IPS-18a (cell line): ENCODE data around the gene RAC3.

Experiments used
- H3K27ac ChIP-seq: one replicate; pipeline ENCODE4 v1.5.1; 2013; ENCODE audit warnings: low read length
- H3K27me3 ChIP-seq: one replicate; pipeline ENCODE4 v1.6.1; 2013; ENCODE audit warnings: mild to moderate bottlenecking, low read length; ENCODE audit not compliant: control insufficient read depth, insufficient read depth
- H3K36me3 ChIP-seq: one replicate; pipeline ENCODE4 v1.6.1; 2013; ENCODE audit warnings: low read depth, low read length; ENCODE audit not compliant: control insufficient read depth
- H3K4me1 ChIP-seq: one replicate; pipeline ENCODE4 v1.6.1; 2013; ENCODE audit warnings: low read depth, low read length; ENCODE audit not compliant: control insufficient read depth
- H3K4me3 ChIP-seq: one replicate; pipeline ENCODE4 v1.5.1; 2013; ENCODE audit warnings: low read length
- H3K9ac ChIP-seq: one replicate; pipeline ENCODE4 v1.6.1; 2013; ENCODE audit warnings: mild to moderate bottlenecking, low read length, moderate library complexity
- H3K9me3 ChIP-seq: one replicate; pipeline ENCODE4 v1.6.1; 2013; ENCODE audit warnings: low read depth, low read length; ENCODE audit not compliant: control insufficient read depth

RAC3 gene

GRCh38 chr17:81993729-81994592, 37.5 kb upstream of the RAC3 start:
- Histone ChIP-seq H3K27me3 (no peaks in the 10 kb centered on the region), H3K36me3 (no peaks in the 10 kb centered on the region), H3K4me3 (no peak overlapping the region), H3K9ac (no peak overlapping the region), H3K4me1 (peaks cover 20% of the 10 kb centered on the region), H3K27ac (no peak overlapping the region), H3K9me3 (no peaks in the 10 kb centered on the region)

- Histone ChIP-seq H3K9me3 (no peaks in the 10 kb centered on the region), H3K4me1 (peaks cover 20% of the 10 kb centered on the region), H3K36me3 (no peaks in the 10 kb centered on the region), H3K4me3 (no peak overlapping the region), H3K27me3 (no peaks in the 10 kb centered on the region), H3K27ac (no peak overlapping the region), H3K9ac (no peak overlapping the region)
Measured at GRCh38 chr17:81994593-81995462, 36.6 kb upstream of the RAC3 start.

GRCh38 chr17:81995463-81996231, 35.8 kb upstream of the RAC3 start:
- Histone ChIP-seq H3K9ac (no peak overlapping the region), H3K4me1 (peaks cover 18% of the 10 kb centered on the region), H3K9me3 (no peaks in the 10 kb centered on the region), H3K36me3 (no peaks in the 10 kb centered on the region), H3K4me3 (no peak overlapping the region), H3K27ac (no peak overlapping the region), H3K27me3 (no peaks in the 10 kb centered on the region)

GRCh38 chr17:81996232-81996756, 35.2 kb upstream of the RAC3 start:
- no peak overlapping the region for H3K4me3 ChIP-seq
- no peak overlapping the region for H3K27ac ChIP-seq
- no peaks in the 10 kb centered on the region for H3K36me3 ChIP-seq
- H3K27me3 ChIP-seq = no peaks in the 10 kb centered on the region
- H3K9me3 ChIP-seq = no peaks in the 10 kb centered on the region
- no peak overlapping the region for H3K9ac ChIP-seq
- peaks cover 15% of the 10 kb centered on the region for H3K4me1 ChIP-seq

GRCh38 chr17:81996757-81997441, 34.6 kb upstream of the RAC3 start:
- Histone ChIP-seq H3K4me3 (no peak overlapping the region), H3K4me1 (peaks cover 14% of the 10 kb centered on the region), H3K27ac (no peak overlapping the region), H3K9me3 (no peaks in the 10 kb centered on the region), H3K9ac (no peak overlapping the region), H3K36me3 (no peaks in the 10 kb centered on the region), H3K27me3 (no peaks in the 10 kb centered on the region)

- H3K36me3 ChIP-seq = no peaks in the 10 kb centered on the region
- no peaks in the 10 kb centered on the region for H3K9me3 ChIP-seq
- no peak overlapping the region for H3K9ac ChIP-seq
- no peak overlapping the region for H3K27ac ChIP-seq
- no peaks in the 10 kb centered on the region for H3K27me3 ChIP-seq
- H3K4me1 ChIP-seq = peaks cover 3% of the 10 kb centered on the region
- H3K4me3 ChIP-seq = no peak overlapping the region
Measured at GRCh38 chr17:81998212-81998611, 33.3 kb upstream of the RAC3 start.

GRCh38 chr17:81998691-81999438, 32.6 kb upstream of the RAC3 start:
- Histone ChIP-seq H3K27ac (no peak overlapping the region), H3K27me3 (no peaks in the 10 kb centered on the region), H3K4me3 (no peak overlapping the region), H3K36me3 (no peaks in the 10 kb centered on the region), H3K9me3 (no peaks in the 10 kb centered on the region), H3K9ac (no peak overlapping the region), H3K4me1 (no peaks in the 10 kb centered on the region)

DNA sequence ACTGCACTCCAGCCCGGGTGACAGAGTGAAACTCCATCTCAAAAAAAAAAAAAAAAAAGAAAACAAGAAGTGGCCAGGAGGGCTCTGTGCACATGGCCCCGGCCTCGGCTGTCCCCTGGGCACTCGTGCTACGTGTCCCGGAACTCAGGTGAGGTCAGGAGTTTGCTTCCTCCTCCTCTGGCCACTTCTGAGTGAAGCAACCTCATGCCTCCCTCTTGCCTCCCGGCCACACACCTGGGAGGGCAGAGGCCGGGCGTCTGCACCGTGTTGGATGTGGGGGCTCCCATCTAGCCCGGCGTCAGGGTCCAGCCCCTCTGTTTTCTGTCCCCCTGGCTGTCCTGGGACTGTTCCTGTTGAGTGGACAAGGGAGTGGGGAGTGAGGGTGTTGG, 31.9 kb upstream of the RAC3 start:
- H3K4me3 ChIP-seq = no peak overlapping the region
- H3K36me3 ChIP-seq = no peaks in the 10 kb centered on the region
- H3K9me3 ChIP-seq = no peaks in the 10 kb centered on the region
- no peak overlapping the region for H3K9ac ChIP-seq
- no peak overlapping the region for H3K27ac ChIP-seq
- H3K4me1 ChIP-seq = no peaks in the 10 kb centered on the region
- no peaks in the 10 kb centered on the region for H3K27me3 ChIP-seq

GRCh38 chr17:81999976-82000802, 31.3 kb upstream of the RAC3 start:
- H3K27ac ChIP-seq = no peak overlapping the region
- no peak overlapping the region for H3K4me3 ChIP-seq
- no peaks in the 10 kb centered on the region for H3K27me3 ChIP-seq
- no peak overlapping the region for H3K9ac ChIP-seq
- no peaks in the 10 kb centered on the region for H3K36me3 ChIP-seq
- no peaks in the 10 kb centered on the region for H3K4me1 ChIP-seq
- H3K9me3 ChIP-seq = no peaks in the 10 kb centered on the region
